ENCODE measurements around the gene PPP2R2B.

The PPP2R2B gene

DNA sequence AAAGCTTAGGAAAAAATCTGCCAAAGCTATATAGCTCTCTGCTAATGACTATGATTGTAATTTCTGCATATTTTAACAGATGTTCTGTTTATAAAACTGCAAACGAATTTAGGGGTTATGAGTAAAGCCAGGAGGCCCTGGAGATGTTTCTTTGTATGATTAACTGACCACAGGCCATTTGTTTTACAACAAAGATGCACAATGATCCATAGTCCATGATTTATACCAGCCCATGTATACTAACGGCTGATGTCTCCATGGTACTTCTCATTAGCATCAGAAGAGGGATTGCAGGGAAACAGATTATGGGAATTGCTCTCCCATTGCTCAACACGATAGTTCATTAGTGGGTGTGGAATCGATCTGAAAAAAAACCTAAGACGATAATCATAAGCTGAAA lies 78.9 kb downstream of the PPP2R2B start:
- H3K36me3 ChIP-seq (ENCODE audit: insufficient read depth) = no peaks in the 10 kb centered on the region
- no peak overlapping the region for H3K4me2 ChIP-seq
- no peaks in the 10 kb centered on the region for H3K79me2 ChIP-seq (ENCODE audit: insufficient read depth, low read depth)
- no peak overlapping the region for H3K9ac ChIP-seq
- no peak overlapping the region for H3K27ac ChIP-seq
- TF ChIP-seq CTCF (conservative IDR thresholded peaks at IDR 0.05; ENCODE audit: low read depth, low read length) = no peak
- no peaks in the 10 kb centered on the region for H3K4me1 ChIP-seq (ENCODE audit: low read depth, poor library complexity, severe bottlenecking)
- H3K27me3 ChIP-seq (ENCODE audit: insufficient read depth, low read depth) = no peaks in the 10 kb centered on the region
- H3K4me3 ChIP-seq (IDR thresholded peaks at IDR 0.05; ENCODE audit: insufficient read depth, low read depth, low read length) = no peak overlapping the region
- H4K20me1 ChIP-seq (ENCODE audit: insufficient read depth) = no peaks in the 10 kb centered on the region
- no peak overlapping the region for H2AFZ ChIP-seq (ENCODE audit: low read depth)

- H4K20me1 ChIP-seq (ENCODE audit: insufficient read depth) = no peaks in the 10 kb centered on the region
- no peaks in the 10 kb centered on the region for H3K4me1 ChIP-seq (ENCODE audit: low read depth, poor library complexity, severe bottlenecking)
- H3K36me3 ChIP-seq (ENCODE audit: insufficient read depth) = no peaks in the 10 kb centered on the region
- H3K9ac ChIP-seq = no peak overlapping the region
- no peaks in the 10 kb centered on the region for H3K27me3 ChIP-seq (ENCODE audit: insufficient read depth, low read depth)
- H2AFZ ChIP-seq (ENCODE audit: low read depth) = no peak overlapping the region
- H3K79me2 ChIP-seq (ENCODE audit: insufficient read depth, low read depth) = no peaks in the 10 kb centered on the region
- H3K4me3 ChIP-seq (IDR thresholded peaks at IDR 0.05; ENCODE audit: insufficient read depth, low read depth, low read length) = no peak overlapping the region
- H3K4me2 ChIP-seq = no peak overlapping the region
- TF ChIP-seq CTCF (conservative IDR thresholded peaks at IDR 0.05; ENCODE audit: low read depth, low read length) = no peak
- no peak overlapping the region for H3K27ac ChIP-seq
Measured at GRCh38 chr5:146799231-146799630, 79.3 kb downstream of the PPP2R2B start.

DNA sequence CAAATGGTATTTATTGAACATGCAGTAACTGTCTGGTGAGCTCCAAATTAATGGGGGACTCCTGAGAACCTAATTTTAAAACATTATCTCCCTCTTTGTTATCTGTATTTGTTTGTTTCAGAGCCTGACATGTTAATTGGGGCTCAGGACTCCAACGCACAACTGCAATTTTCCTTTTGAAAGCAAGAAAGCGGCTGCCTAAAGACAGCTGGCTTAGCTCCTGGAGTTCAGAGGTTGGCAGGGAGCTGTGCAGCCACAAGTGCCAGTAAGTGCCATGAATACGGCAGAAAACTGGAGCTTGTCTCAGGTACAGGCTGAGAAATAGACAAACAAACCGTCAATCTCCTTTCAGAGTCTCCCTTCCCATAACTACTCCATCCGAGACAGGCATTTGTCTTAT lies 80.9 kb downstream of the PPP2R2B start:
- TF ChIP-seq CTCF (conservative IDR thresholded peaks at IDR 0.05; ENCODE audit: low read depth, low read length) = no peak
- no peaks in the 10 kb centered on the region for H3K4me1 ChIP-seq (ENCODE audit: low read depth, poor library complexity, severe bottlenecking)
- H2AFZ ChIP-seq (ENCODE audit: low read depth) = no peak overlapping the region
- no peak overlapping the region for H3K27ac ChIP-seq
- H3K4me2 ChIP-seq = no peak overlapping the region
- H3K9ac ChIP-seq = no peak overlapping the region
- H3K36me3 ChIP-seq (ENCODE audit: insufficient read depth) = no peaks in the 10 kb centered on the region
- H3K4me3 ChIP-seq (IDR thresholded peaks at IDR 0.05; ENCODE audit: insufficient read depth, low read depth, low read length) = no peak overlapping the region
- no peaks in the 10 kb centered on the region for H3K27me3 ChIP-seq (ENCODE audit: insufficient read depth, low read depth)
- no peaks in the 10 kb centered on the region for H3K79me2 ChIP-seq (ENCODE audit: insufficient read depth, low read depth)
- no peaks in the 10 kb centered on the region for H4K20me1 ChIP-seq (ENCODE audit: insufficient read depth)

- Histone ChIP-seq H3K9ac (no peak overlapping the region), H4K20me1 (ENCODE audit: insufficient read depth) (no peaks in the 10 kb centered on the region), H3K36me3 (ENCODE audit: insufficient read depth) (no peaks in the 10 kb centered on the region), H3K4me3 (IDR thresholded peaks at IDR 0.05; ENCODE audit: insufficient read depth, low read depth, low read length) (no peak overlapping the region), H3K79me2 (ENCODE audit: insufficient read depth, low read depth) (no peaks in the 10 kb centered on the region), H2AFZ (ENCODE audit: low read depth) (no peak overlapping the region), H3K27ac (no peak overlapping the region), H3K4me2 (no peak overlapping the region), H3K4me1 (ENCODE audit: low read depth, poor library complexity, severe bottlenecking) (no peaks in the 10 kb centered on the region), H3K27me3 (ENCODE audit: insufficient read depth, low read depth) (no peaks in the 10 kb centered on the region)
- no peak for TF ChIP-seq CTCF (conservative IDR thresholded peaks at IDR 0.05; ENCODE audit: low read depth, low read length)
Measured at GRCh38 chr5:146796911-146797310, 81.6 kb downstream of the PPP2R2B start.

- H3K27me3 ChIP-seq (ENCODE audit: insufficient read depth, low read depth) = no peaks in the 10 kb centered on the region
- H4K20me1 ChIP-seq (ENCODE audit: insufficient read depth) = no peaks in the 10 kb centered on the region
- no peaks in the 10 kb centered on the region for H3K36me3 ChIP-seq (ENCODE audit: insufficient read depth)
- H3K4me3 ChIP-seq (IDR thresholded peaks at IDR 0.05; ENCODE audit: insufficient read depth, low read depth, low read length) = no peak overlapping the region
- H3K27ac ChIP-seq = no peak overlapping the region
- H3K4me2 ChIP-seq = no peak overlapping the region
- no peaks in the 10 kb centered on the region for H3K79me2 ChIP-seq (ENCODE audit: insufficient read depth, low read depth)
- H3K9ac ChIP-seq = no peak overlapping the region
- no peak overlapping the region for H2AFZ ChIP-seq (ENCODE audit: low read depth)
- no peaks in the 10 kb centered on the region for H3K4me1 ChIP-seq (ENCODE audit: low read depth, poor library complexity, severe bottlenecking)
- no peak for TF ChIP-seq CTCF (conservative IDR thresholded peaks at IDR 0.05; ENCODE audit: low read depth, low read length)
Measured at GRCh38 chr5:146796144-146796543, 82.4 kb downstream of the PPP2R2B start.
